ENCODE data around the gene CYRIA. TPM values are rescaled to one million over a fixed set of nuclear protein-coding genes. Genes with fewer than 3 reads are reported as not detected.

CYRIA gene
- total RNA-seq, 4 donors from 2014 or later = 10.3 to 13.3 (median 11.2) TPM

- no peak for DNase-seq (ENCODE audit: extremely low spot score)
- no peak overlapping the region for H3K4me3 ChIP-seq
- intact Hi-C loops (cut with DNase I) = no loop called here
- 85% methylated on average over 9 of the region's 9 CpGs for WGBS
- no peaks in the 10 kb centered on the region for H3K4me1 ChIP-seq
- peaks cover 0 to 9% (median 7%) of the 10 kb centered on the region in 4 donors for H3K9me3 ChIP-seq
- no peak overlapping the region for H3K27ac ChIP-seq (replicated peaks in 1 of 4)
- H3K36me3 ChIP-seq = no peaks in the 10 kb centered on the region
- no peaks in the 10 kb centered on the region for H3K27me3 ChIP-seq
- TF ChIP-seq POLR2A (IDR thresholded peaks at IDR 0.05; ENCODE audit: low read depth) (no peak), POLR2AphosphoS5 (IDR thresholded peaks at IDR 0.05) (no peak), EP300 (IDR thresholded peaks at IDR 0.05) (no peak), CTCF (IDR thresholded peaks at IDR 0.05) (no peak)
Observed at GRCh38 chr2:16682431-16683118, 16.9 kb upstream of the CYRIA start.

GRCh38 chr2:16680781-16681180 lies 15.1 kb upstream of the CYRIA start:
- WGBS = 69% methylated on average over 5 of the region's 5 CpGs
- TF ChIP-seq EP300 (IDR thresholded peaks at IDR 0.05) (no peak), POLR2A (IDR thresholded peaks at IDR 0.05; ENCODE audit: low read depth) (no peak), CTCF (IDR thresholded peaks at IDR 0.05) (no peak), POLR2AphosphoS5 (IDR thresholded peaks at IDR 0.05) (no peak)
- H3K4me1 ChIP-seq = no peaks in the 10 kb centered on the region

GRCh38 chr2:16680304-16680703 lies 14.7 kb upstream of the CYRIA start:
- Histone ChIP-seq H3K9me3 (peaks cover 0 to 10% (median 7%) of the 10 kb centered on the region in 4 donors), H3K4me1 (no peaks in the 10 kb centered on the region), H3K27ac (replicated peaks in 1 of 4) (no peak overlapping the region), H3K36me3 (no peaks in the 10 kb centered on the region), H3K27me3 (no peaks in the 10 kb centered on the region), H3K4me3 (no peak overlapping the region)
- DNase-seq (ENCODE audit: extremely low spot score) = no peak
- intact Hi-C loops (cut with DNase I) = no loop called here
- WGBS = 59% methylated on average over 1 of the region's 1 CpG
- TF ChIP-seq POLR2AphosphoS5 (IDR thresholded peaks at IDR 0.05) = no peak
- no peak for TF ChIP-seq POLR2A (IDR thresholded peaks at IDR 0.05; ENCODE audit: low read depth)
- TF ChIP-seq CTCF (IDR thresholded peaks at IDR 0.05) = no peak

More at GRCh38 chr2:16680781-16681180, 15.1 kb upstream of the CYRIA start:
- no peaks in the 10 kb centered on the region for H3K27me3 ChIP-seq
- H3K27ac ChIP-seq (replicated peaks in 1 of 4) = no peak overlapping the region
- H3K4me3 ChIP-seq = no peak overlapping the region
- intact Hi-C loops (cut with DNase I) = no loop called here
- peaks cover 0 to 10% (median 7%) of the 10 kb centered on the region in 4 donors for H3K9me3 ChIP-seq
- DNase-seq (ENCODE audit: extremely low spot score) = no peak
- H3K36me3 ChIP-seq = no peaks in the 10 kb centered on the region

DNA sequence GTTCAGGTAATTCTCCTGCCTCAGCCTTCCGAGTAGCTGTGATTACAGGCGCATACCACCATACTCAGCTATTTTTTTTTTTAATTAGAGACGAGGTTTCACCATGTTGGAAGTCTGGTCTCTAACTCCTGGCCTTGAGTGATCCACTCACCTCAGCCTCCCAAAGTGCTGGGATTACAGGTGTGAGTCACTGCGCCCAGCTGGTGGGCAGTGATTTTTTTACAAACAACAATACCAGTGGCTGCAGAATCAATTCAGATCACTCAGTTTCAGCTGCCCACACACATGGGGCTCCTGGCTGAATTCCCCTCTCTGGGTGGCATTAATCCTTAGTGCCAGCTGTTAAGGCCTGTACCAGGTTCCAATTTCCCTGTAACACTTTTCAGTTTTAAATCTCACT lies 13.3 kb upstream of the CYRIA start:
- 87% methylated on average over 4 of the region's 4 CpGs for WGBS
- H3K36me3 ChIP-seq = no peaks in the 10 kb centered on the region
- no peak for DNase-seq (ENCODE audit: extremely low spot score)
- H3K4me1 ChIP-seq = peaks cover 0 to 4% (median 4%) of the 10 kb centered on the region in 4 donors
- no peaks in the 10 kb centered on the region for H3K27me3 ChIP-seq
- H3K27ac ChIP-seq (replicated peaks in 1 of 4) = no peak overlapping the region
- H3K4me3 ChIP-seq = no peak overlapping the region
- no peak for TF ChIP-seq CTCF (IDR thresholded peaks at IDR 0.05)
- no peak for TF ChIP-seq POLR2AphosphoS5 (IDR thresholded peaks at IDR 0.05)
- no peak for TF ChIP-seq EP300 (IDR thresholded peaks at IDR 0.05)
- no peak for TF ChIP-seq POLR2A (IDR thresholded peaks at IDR 0.05; ENCODE audit: low read depth)
- intact Hi-C loops (cut with DNase I) = no loop called here
- peaks cover 0 to 10% (median 7%) of the 10 kb centered on the region in 4 donors for H3K9me3 ChIP-seq

- TF ChIP-seq POLR2AphosphoS5 (IDR thresholded peaks at IDR 0.05) (no peak), EP300 (IDR thresholded peaks at IDR 0.05) (no peak), POLR2A (IDR thresholded peaks at IDR 0.05; ENCODE audit: low read depth) (no peak), CTCF (IDR thresholded peaks at IDR 0.05) (no peak)
- intact Hi-C loops (cut with DNase I) = no loop called here
- WGBS = 91% methylated on average over 1 of the region's 1 CpG
Observed at GRCh38 chr2:16677875-16678274, 12.2 kb upstream of the CYRIA start.

More at GRCh38 chr2:16677875-16678274, 12.2 kb upstream of the CYRIA start:
- H3K4me1 ChIP-seq = peaks cover 0 to 12% (median 8%) of the 10 kb centered on the region in 4 donors
- peaks cover 0 to 10% (median 7%) of the 10 kb centered on the region in 4 donors for H3K9me3 ChIP-seq
- no peaks in the 10 kb centered on the region for H3K36me3 ChIP-seq
- no peak overlapping the region for H3K4me3 ChIP-seq
- H3K27ac ChIP-seq (replicated peaks in 1 of 4) = no peak overlapping the region
- no peak for DNase-seq (ENCODE audit: extremely low spot score)
- no peaks in the 10 kb centered on the region for H3K27me3 ChIP-seq
